GM19452 (cell line): ENCODE measurements around the gene ABCC8.

Experiments used
- ATAC-seq: cut with Tn5 transposase; IDR thresholded peaks from one replicate; pipeline ENCODE4 v1.9.1; 2021; ENCODE audit not compliant: unreplicated experiment

The ABCC8 gene

GRCh38 chr11:17354601-17354991 lies 122.0 kb downstream of the ABCC8 start:
- no peak for ATAC-seq

- no peak for ATAC-seq
Measured at GRCh38 chr11:17353821-17354600, 122.6 kb downstream of the ABCC8 start.

- peak; percentile 55 for ATAC-seq
Measured at GRCh38 chr11:17352950-17353820, 123.5 kb downstream of the ABCC8 start.

GRCh38 chr11:17351510-17352176 lies 125.0 kb downstream of the ABCC8 start, which contains the start of gene NCR3LG1:
NCR3LG1 (plus strand) TSS chr11:17351800; CDS start chr11:17351970, 170 bp downstream.
- ATAC-seq = no peak

GRCh38 chr11:17351172-17351509 lies 125.5 kb downstream of the ABCC8 start:
- no peak for ATAC-seq

- no peak for ATAC-seq
Measured at GRCh38 chr11:17350455-17351171, 126.0 kb downstream of the ABCC8 start.

GRCh38 chr11:17347676-17348075 lies 129.0 kb downstream of the ABCC8 start:
- ATAC-seq = no peak

- no peak for ATAC-seq
Measured at GRCh38 chr11:17343907-17344306, 132.7 kb downstream of the ABCC8 start.

GRCh38 chr11:17343257-17343656 lies 133.4 kb downstream of the ABCC8 start:
- no peak for ATAC-seq
